Measurements from ENCODE around the gene FSCN2. TPM values are rescaled to one million over a fixed set of nuclear protein-coding genes. Genes with fewer than 3 reads are reported as not detected.
A peak's percentile ranks its signal among the peaks of the same experiment; 100 is the strongest.

FSCN2 gene
- total RNA-seq, 1 donor from 2014 or later: 0.19 TPM

DNA sequence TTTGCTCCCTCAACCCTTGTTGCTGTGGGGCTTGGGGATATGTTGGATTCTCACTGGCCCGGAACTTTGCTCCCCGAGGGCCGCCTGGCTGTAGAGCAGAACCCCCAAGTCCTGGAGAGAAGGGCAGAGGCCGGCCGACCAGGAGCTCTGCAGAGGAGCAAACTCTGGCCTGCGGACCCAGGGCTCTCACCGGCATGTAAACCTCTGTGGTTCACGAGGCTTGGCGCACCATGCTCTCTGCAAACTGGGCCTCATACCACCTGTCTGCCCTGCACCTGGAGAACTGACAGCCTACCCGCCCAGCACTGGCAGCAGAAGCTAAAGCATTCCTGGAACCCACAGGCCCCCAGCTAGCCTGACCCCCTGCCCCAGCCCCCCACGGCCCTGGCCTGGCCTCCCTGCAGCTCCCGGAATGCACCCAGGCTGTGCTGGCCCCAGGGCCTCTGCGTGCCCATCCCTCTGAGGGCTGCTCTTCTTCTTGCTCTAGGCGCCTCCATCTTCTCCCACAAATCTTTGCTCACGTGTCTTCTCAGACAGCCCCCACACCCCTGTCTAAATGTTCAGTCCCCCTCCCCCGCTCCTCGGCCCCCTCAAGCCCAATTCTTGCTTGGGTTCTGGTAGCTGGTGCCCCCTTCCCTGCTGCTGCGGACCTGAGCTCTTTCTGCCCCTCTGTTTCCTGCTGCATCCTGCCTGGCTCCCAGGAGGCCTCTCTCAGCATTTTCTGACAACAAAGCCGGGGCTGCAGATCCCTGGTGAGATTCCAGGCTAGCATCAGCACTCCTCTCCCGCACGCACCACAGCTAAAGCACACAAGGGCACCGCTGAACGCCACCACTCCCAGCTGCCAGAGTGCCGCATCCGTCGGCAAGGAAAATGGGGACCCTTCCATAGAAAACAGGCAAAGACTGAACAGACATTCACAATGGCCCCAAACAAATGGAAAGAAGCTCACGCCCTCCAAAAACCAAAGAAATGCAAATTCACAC, 38.9 kb upstream of the FSCN2 start:
- DNase-seq (ENCODE audit: missing footprints) (no peak), ATAC-seq (no peak)
- intact Hi-C loops (cut with DNase I): loop anchor here (2.0 kb wide), 1 partner anchor 143 kb away; no protein-coding TSS in a partner anchor

DNA sequence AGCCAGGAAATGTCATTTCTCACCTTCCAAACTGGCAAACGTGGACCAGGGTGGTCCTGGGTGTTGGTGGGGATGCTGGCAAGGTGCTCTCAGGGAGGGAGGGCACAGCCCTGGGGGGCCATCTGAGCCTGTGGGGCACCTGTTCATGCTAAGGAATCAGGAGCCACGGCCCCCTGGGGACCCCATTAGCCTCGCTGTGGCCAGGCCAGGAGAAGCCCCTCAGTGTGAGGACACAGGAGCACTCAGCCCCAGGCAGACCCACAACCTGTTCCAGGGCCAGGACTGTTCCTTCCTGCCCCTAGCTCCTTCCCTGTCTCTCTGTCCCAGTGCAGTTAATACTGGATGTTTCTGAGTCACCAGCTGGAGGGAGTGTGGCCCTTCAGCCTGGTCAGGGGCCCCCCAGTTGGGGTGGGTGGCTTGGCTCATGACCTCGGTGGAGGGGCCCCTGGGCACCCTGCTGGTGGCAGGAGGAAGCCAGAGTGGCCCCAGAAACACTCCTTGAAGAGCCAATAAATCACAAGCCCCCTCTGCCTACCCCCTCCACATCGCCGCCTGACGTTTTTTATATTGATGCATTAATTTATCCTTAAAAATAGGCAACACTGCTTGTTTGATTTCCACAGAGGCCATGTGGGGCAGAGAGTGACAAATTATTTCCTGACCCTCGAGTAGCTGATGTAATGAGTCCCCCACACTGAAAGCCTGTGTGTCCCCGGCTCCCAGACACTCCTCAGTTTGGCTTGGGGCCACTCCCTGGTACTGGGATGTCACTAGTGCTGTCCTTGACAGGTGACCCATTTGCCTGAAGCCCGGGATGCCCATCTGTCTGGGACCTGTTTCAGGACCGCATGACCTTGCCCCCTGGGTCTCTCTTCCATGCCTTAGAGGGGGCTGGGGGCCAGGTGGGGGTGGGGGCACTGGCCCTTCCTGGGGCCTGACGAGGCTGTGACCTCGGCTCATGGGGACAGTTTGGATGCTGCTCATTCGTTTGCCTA, 37.9 kb upstream of the FSCN2 start:
- intact Hi-C loops (cut with DNase I): loop anchor here (2.0 kb wide), 1 partner anchor 143 kb away; no protein-coding TSS in a partner anchor
- DNase-seq (ENCODE audit: missing footprints): no peak
- ATAC-seq: no peak

DNA sequence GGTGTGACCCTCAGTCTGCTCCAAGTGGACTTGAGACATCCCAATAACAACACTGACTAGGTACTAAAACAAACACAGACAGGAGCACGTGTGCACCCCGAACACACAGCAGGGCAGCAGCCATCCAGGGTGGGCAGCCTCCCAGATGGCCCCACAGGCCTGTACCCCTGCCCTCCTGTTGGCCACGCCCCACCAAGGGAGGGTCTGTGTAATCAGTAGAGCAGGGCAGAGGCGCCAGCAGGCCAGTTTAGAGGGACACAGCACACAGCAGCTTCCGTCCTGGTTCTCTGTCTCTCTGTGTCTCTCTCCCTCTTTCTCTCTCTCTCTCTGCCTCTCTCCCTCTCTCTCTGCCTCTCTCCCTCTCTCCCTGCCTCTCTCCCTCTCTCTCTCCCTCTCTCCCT, 37.0 kb upstream of the FSCN2 start:
- ATAC-seq: no peak
- intact Hi-C loops (cut with DNase I): no loop called here
- no peak for DNase-seq (ENCODE audit: missing footprints)

DNA sequence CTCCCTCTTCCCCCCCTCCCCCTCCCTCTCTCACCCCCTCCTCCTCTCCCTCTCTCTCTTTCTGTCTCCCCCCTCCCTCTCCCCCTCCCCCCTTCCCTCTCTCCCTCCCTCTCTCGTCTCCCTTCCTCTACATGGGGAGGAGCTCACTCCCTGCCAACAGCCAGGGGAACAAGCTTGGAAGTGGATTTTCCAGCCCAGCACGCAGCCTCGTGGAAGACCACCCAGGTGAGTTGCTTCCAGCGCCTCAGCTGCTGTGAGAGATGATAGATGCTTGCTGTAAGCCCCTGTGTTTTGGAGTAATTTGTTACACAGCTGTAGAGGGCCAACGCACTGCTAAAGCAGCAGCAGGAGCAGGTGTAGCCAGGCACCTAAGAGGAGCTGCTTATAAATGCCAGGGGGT, 36.4 kb upstream of the FSCN2 start:
- DNase-seq (ENCODE audit: missing footprints): no peak
- intact Hi-C loops (cut with DNase I): no loop called here
- ATAC-seq: no peak

DNA sequence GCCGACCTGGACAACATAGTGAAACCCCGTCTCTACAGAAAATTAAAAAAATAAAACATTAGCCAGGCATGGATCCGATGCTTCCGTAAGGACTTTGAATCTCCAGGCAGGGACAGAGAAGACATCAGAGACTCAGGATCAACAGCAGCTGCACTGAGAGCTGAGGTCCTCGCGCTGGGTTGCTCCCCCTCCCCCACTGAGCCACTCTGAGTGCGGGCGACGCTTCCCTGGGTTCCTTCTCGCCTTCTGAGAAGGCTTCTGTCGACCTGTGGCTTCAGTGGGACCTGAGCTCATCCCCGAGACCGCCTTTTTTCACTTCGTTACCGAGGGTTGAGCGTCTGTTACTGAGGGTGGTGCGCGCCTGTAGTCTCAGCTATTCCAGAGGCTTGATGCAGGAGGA, 36.0 kb upstream of the FSCN2 start:
- intact Hi-C loops (cut with DNase I): no loop called here
- no peak for DNase-seq (ENCODE audit: missing footprints)
- ATAC-seq: no peak

DNA sequence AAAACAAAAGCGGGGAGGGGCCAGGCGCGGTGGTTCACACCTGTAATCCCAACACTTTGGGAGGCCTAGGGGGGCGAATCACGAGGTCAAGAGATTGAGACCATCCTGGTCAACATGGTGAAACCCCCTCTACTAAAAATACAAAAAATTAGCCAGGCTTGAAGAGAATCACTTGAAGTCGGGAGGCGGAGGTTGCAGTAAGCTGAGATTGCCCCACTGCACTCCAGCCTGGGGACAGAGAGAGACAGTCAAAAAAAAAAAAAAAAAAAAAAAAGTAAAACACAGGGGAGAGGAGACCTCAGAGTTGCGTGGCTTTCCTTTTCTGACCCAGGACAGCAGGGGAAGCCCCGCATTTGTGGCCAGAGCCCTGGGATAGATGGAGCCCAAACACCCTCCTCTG, 35.5 kb upstream of the FSCN2 start:
- intact Hi-C loops (cut with DNase I): no loop called here
- DNase-seq (ENCODE audit: missing footprints) (no peak), ATAC-seq (no peak)

DNA sequence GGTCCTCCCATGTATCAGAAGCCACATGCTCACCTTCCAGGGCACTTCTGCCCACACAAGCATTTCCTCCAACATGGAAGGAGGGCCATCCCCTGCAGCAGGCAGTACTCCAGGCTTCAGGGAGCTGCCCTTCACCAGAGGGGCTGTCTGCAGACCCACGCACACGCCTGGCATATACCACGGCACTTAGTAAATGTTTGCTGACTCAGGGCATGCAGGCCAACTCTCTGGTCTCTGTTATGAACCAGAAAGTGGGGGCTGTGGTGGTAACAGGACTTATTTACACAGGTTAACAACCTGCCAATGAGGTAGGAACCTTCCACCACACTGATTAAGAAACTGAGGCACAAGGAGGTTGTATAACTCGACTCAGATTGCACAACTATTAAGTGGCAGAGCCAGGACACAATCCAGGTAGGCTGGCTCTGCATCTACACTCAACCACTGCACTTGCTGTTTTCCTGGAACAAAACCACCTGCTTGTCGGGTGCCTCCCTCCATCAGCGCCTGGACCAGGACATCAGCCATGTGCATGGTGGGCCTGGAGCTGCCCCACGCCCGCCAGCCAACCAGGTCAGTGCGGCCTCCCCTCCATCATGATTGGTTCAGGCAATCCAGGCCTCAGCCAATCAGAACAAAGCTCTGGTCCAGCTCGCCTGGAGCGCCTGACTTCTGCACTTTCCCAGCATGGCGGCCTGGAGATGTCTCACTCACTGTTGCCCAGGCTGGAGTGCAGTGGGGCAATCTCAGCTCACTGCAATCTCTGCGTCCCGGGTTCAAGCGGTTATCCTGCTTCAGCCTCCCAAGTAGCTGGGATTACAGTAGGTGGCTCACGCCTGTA, 34.8 kb upstream of the FSCN2 start:
- intact Hi-C loops (cut with DNase I): no loop called here
- no peak for ATAC-seq
- DNase-seq (ENCODE audit: missing footprints): no peak

DNA sequence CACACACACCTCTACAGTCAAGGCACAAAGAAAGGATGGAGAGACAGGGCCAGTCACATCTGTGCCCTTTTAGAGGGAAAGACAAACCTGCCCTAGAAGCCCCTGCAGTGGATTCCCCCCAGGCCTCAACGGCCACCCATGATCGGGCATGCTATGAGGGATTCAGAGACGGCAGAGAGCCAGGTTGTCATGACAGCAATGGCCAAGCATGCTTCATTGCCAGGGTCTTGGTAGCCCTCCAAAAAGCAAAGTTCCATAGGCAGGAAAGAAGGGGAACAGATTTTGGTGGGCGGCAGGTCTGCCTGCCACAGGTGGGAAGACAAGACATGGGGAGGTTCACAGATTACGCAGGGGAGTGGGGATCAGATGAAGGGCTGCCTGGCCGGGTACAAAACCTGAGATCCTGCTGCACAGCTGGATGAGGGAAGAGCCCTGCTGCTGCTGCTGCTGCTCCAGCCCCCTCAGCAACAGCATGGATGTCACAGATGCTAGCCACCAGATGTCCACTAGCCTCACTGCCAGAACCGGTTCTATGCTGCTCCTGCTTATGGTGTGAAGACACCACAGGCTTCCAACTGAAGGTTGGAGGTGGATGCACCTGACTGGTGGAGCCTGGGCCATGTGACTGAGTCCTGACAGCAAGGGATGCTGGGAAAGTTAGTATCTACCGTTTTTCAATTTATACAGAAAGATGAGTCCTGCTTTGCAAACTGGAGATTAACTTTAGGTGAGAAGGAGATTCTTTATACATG, 33.4 kb upstream of the FSCN2 start:
- intact Hi-C loops (cut with DNase I): no loop called here

DNA sequence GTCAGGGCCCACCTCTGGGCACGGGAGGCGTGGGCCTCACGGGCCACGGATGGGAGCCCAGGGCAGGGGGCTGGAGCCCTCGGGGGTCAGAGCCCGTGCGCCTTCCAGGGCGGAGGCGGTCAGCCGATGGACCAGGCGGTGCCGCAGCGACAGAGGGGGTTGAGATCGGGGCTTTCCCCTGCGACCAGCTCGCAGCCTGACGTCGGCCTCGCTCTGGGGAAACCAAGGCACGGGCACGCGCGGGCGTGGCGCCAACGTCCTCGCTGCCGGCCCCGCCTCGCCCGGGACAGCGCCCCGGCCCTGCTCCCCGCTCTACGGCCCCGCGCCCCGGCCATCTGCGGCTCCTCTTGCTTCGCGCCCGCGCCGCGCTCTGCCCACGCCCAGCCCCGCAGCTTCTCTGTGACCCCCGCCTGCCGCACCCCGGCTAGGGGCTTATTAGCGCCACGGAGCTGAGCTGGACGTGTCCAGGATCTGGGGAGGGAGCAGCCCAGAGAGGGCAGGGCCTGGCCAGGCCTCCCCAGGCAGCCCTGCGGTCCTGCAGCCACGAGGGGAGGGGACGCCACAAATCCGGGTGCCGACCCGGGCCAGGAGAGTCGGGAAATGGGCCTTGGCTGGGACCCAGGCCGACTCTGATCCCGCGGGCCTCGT, 29.1 kb upstream of the FSCN2 start:
- ATAC-seq (peak; percentile 22), DNase-seq (ENCODE audit: missing footprints) (no peak)
- intact Hi-C loops (cut with DNase I): no loop called here

More for the DNA sequence above, 33.4 kb upstream of the FSCN2 start:
- ATAC-seq: no peak
- DNase-seq (ENCODE audit: missing footprints): peak; percentile 40

DNA sequence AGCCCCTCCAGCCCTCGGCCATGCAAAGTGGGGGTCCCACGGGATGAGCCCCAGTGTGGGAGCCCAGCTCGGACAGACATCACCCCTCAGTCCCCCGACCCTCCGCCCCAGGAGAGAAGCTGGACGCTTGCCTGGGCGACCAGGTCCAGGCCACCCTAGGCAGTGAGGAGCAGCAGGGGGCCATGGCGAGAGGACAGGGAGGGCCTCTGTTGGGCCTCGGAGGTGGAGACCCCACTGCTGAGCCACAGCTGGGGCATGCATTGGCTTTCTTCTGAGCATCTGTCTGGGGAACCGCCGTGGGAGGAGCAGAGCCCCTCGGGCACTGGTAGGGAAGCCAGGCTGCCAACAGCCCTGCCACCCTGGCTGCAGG, 28.6 kb upstream of the FSCN2 start:
- no peak for DNase-seq (ENCODE audit: missing footprints)
- ATAC-seq: no peak
- intact Hi-C loops (cut with DNase I): no loop called here

DNA sequence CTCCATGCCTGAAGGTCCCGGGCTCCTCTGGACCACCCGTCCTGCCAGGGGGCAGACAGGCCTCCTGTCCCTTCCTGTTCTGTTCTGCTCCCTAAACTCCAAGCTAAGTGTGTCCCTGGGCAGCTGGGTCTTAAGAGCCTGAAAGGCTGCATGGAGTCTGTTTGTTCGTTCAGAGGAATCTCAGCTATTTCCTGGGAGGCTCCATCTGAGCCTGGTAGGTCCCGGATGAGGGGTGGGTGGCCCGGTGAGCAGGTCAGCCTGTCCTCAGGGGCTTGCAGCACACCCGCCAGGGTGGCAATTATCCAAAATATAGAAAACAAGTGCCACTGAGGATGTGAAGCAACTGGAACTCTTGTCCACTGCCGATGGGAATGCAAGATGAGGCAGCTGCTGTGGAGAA, 28.1 kb upstream of the FSCN2 start:
- intact Hi-C loops (cut with DNase I): no loop called here

DNA sequence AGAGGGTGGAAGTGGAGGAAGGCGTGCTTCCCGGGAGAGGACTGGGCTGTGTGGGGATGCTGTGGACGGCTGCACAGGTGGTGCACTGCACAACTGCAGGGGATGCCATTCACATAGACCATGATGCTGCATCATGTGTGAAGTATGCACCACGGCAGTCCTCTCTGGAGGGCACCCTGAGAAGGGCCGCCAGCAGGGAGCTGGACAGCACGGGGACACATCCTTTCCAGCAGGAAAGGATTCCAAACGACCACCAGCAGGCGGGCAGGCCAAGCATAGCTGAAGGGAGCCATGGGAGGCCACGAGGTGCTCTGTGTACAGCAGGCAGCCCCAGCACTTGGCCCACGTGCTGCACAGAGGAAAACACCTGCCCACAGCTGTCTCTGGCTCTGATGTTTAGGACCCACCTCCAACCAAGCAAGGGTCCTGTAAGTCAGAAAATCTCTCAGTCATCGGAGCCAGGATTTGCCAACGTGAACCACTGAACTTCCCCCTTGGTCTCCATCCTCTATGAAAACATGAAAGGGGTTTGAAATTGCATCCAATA, 25.6 kb upstream of the FSCN2 start:
- no peak for ATAC-seq

More for the DNA sequence above, 28.1 kb upstream of the FSCN2 start:
- no peak for DNase-seq (ENCODE audit: missing footprints)
- ATAC-seq: no peak

DNA sequence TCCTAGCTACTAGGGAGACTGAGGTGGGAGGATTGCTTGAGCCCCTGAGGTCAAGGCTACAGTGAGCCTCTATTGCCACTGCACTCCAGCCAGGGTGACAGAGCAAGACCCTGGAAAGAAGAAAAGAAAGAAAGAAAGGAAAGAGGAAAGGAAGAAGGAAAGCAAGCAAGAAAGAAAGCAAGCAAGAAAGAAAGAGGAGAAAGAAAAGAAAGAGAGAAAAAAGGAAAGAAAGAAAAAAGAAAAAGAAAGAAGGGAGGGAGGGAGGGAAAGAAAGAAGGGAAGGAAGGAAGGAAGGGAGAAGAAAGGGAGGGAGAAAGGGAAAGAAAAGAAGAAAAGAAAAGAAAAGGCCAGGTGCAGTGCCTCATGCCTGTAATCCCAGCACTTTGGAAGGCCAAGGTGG, 24.6 kb upstream of the FSCN2 start:
- intact Hi-C loops (cut with DNase I): no loop called here
- ATAC-seq (no peak), DNase-seq (ENCODE audit: missing footprints) (no peak)

More for the DNA sequence above, 25.6 kb upstream of the FSCN2 start:
- no peak for DNase-seq (ENCODE audit: missing footprints)
- intact Hi-C loops (cut with DNase I): no loop called here

DNA sequence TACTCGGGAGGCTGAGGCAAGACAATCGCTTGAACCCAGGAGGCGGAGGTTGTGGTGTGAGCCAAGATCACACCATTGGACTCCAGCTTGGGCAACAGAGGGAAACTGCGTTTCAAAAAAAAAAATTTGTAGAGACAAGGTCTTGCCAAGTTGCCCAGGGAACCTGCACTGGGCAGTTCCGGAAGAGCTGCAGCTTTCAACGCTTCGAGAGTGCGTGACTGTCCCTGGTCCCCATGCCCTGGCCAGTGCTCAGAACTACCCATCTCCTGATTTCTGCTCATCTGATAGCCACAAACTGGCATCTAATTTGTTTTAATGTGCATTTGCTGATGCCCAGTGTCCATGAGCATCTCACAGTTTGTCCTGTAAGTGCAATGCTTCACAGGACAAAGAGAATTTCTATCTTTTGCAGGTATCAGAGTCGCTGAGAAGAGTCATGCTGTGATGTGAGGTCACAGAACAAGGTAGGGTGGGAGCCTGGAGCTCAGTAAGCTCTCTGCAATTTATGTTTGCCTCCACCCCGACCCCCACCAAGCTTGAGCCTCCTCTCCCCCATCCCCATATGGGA, 19.5 kb upstream of the FSCN2 start:
- intact Hi-C loops (cut with DNase I): no loop called here
- no peak for ATAC-seq
- no peak for DNase-seq (ENCODE audit: missing footprints)

DNA sequence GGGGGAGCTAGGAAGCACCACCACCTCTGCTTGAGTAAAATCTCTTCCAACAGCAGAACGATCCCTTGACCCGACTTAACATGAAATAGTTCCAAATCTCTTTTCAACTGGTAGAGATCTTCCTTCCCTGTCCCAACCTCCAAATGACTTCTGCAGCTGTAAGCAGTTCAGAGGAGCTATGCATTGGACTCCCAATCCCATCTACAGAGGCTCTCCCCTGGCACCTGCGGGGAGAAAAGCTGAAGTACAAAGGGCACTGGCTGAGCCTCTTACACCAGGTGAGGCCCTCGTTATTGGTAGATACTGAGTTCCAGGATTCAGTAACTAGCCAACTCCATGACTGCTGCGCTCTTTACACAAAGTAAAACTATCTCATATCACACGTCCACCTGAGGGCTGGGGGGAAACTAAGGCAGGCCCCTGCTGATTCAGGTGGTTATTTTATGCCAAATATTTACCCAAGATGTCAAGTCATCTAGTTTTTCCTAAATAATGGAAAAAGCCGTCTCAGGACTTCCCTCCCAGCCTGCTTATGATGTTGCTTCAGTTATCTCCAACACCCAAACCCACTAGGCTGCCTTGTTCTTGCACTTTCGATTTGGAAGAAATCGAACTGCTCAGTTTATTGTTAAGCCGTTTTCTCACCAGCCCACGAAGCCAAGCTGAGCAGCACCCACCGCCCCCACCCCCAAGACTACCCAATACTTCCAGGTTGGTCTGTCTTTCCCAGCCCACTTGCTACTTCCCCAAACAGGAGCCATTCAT, 18.8 kb upstream of the FSCN2 start:
- intact Hi-C loops (cut with DNase I): no loop called here
- no peak for DNase-seq (ENCODE audit: missing footprints)
- no peak for ATAC-seq
